H1 (cell line): ENCODE measurements around the gene STX8. TPM values are rescaled to one million over a fixed set of nuclear protein-coding genes. Genes with fewer than 3 reads are reported as not detected.
A peak's percentile ranks its signal among the peaks of the same experiment; 100 is the strongest.

Experiments
- CTCF ChIA-PET: fragments of 300-600 bp; sonication (Branson Sonifier 250); formaldehyde crosslinking; loops from one replicate; lab custom pipeline; 2021; ENCODE audit not compliant: partially characterized antibody; lab: Charles Lee
- POLR2A ChIA-PET: fragments of 300-600 bp; sonication (Branson Sonifier 250); formaldehyde crosslinking; loops from one replicate; lab custom pipeline; 2021; ENCODE audit warnings: inconsistent platforms; ENCODE audit not compliant: partially characterized antibody; lab: Charles Lee
- DNase-seq, 2 experiments: peaks; one replicate each; pipeline versions ENCODE4 v3.0.0 to v3.0.0-alpha.2; 2010 to 2022; ENCODE audit warnings: low spot score in 2 of 2, low read depth in 1 of 2, mixed read lengths in 1 of 2
- FAIRE-seq: peaks from 2 replicates; lab custom pipeline; 2011; peaks lifted over from hg19 to GRCh38; lab: Jason Lieb, UNC
- H2AFZ ChIP-seq: 2 replicates; pipeline ENCODE4 v1.8.1; 2012; ENCODE audit warnings: low read length, inconsistent platforms
- H2AK5ac ChIP-seq: 2 replicates; pipeline ENCODE4 v1.6.1; 2013; ENCODE audit warnings: low read depth, low read length
- H2BK120ac ChIP-seq: replicated peaks from 2 replicates; pipeline ENCODE3; 2013; ENCODE audit warnings: low read depth, low read length, inconsistent platforms
- H2BK12ac ChIP-seq: 2 replicates; pipeline ENCODE4 v1.6.1; 2013; ENCODE audit warnings: low read depth, low read length
- H2BK15ac ChIP-seq: 2 replicates; pipeline ENCODE4 v1.6.1; 2013; ENCODE audit warnings: low read length
- H2BK20ac ChIP-seq: 2 replicates; pipeline ENCODE4 v1.6.1; 2013; ENCODE audit warnings: low read length
- H2BK5ac ChIP-seq: 2 replicates; pipeline ENCODE4 v1.6.1; 2013; ENCODE audit warnings: low read depth, low read length
- H3K14ac ChIP-seq: 2 replicates; pipeline ENCODE4 v1.6.1; 2013; ENCODE audit warnings: inconsistent platforms; ENCODE audit not compliant: insufficient read length
- H3K18ac ChIP-seq: 2 replicates; pipeline ENCODE4 v1.6.1; 2013; ENCODE audit warnings: low read length; ENCODE audit errors: extremely low read depth
- H3K23ac ChIP-seq: 2 replicates; pipeline ENCODE4 v1.6.1; 2013; ENCODE audit warnings: inconsistent platforms; ENCODE audit not compliant: insufficient read length
- H3K23me2 ChIP-seq: 2 replicates; pipeline ENCODE4 v1.6.1; 2013; ENCODE audit warnings: low read depth, low read length
- H3K27ac ChIP-seq: 2 replicates; pipeline ENCODE4 v1.6.1; 2011; ENCODE audit warnings: low read depth, low read length, inconsistent platforms
- H3K27me3 ChIP-seq, 4 experiments: replicated peaks in 1 of 4; 1 replicate in 1 of 4; 2 replicates in 3 of 4; pipeline versions ENCODE4 v1.6.1 to v1.8.1; 2011 to 2013; ENCODE audit warnings: low read length in 3 of 4, mild to moderate bottlenecking in 3 of 4, inconsistent platforms in 2 of 4, mixed read lengths in 2 of 4, moderate library complexity in 1 of 4; ENCODE audit not compliant: control insufficient read depth in 3 of 4, insufficient read depth in 3 of 4; ENCODE audit errors: extremely low read depth in 1 of 4
- H3K36me3 ChIP-seq, 4 experiments: 2 replicates each; pipeline versions ENCODE4 v1.6.1 to v1.8.1; 2011 to 2013; ENCODE audit warnings: mild to moderate bottlenecking in 4 of 4, low read length in 3 of 4, moderate library complexity in 2 of 4, control low read depth in 1 of 4, inconsistent platforms in 1 of 4; ENCODE audit not compliant: insufficient read depth in 4 of 4, control insufficient read depth in 2 of 4
- H3K4ac ChIP-seq: replicated peaks from 2 replicates; pipeline ENCODE3; 2013; ENCODE audit warnings: low read length, low read depth, mixed read lengths, inconsistent platforms; ENCODE audit not compliant: insufficient read length
- H3K4me1 ChIP-seq, 4 experiments: replicated peaks in 1 of 4; 1 replicate in 1 of 4; 2 replicates in 3 of 4; pipeline versions ENCODE4 v1.6.1 to v1.8.1; 2011 to 2013; ENCODE audit warnings: low read length in 3 of 4, inconsistent platforms in 2 of 4, mixed read lengths in 1 of 4; ENCODE audit not compliant: insufficient read depth in 4 of 4, control insufficient read depth in 3 of 4
- H3K4me2 ChIP-seq, 2 experiments: 2 replicates each; pipeline versions ENCODE4 v1.6.1 to v1.8.1; 2011 to 2013; ENCODE audit warnings: low read depth in 2 of 2, low read length in 2 of 2, control low read depth in 1 of 2, inconsistent platforms in 1 of 2, mild to moderate bottlenecking in 1 of 2; ENCODE audit not compliant: insufficient read depth in 1 of 2
- H3K4me3 ChIP-seq, 4 experiments: fragments of 200-600, 300-600 bp in 1 of 4; sonication (generic), shearing (Covaris generic), sonication (Bioruptor Twin) in 1 of 4; 2 replicates each; pipeline versions ENCODE4 v1.5.1 to v1.8.1; 2011 to 2016; ENCODE audit warnings: low read length in 4 of 4, low read depth in 3 of 4, control low read depth in 2 of 4, inconsistent platforms in 2 of 4, mild to moderate bottlenecking in 2 of 4, mixed read lengths in 1 of 4, moderate library complexity in 1 of 4; ENCODE audit not compliant: insufficient read depth in 2 of 4; ENCODE audit errors: extremely low read depth in 1 of 4
- H3K56ac ChIP-seq: replicated peaks from 2 replicates; pipeline ENCODE3; 2013; ENCODE audit warnings: low read depth, mild to moderate bottlenecking, mixed read lengths, low read length, inconsistent platforms; ENCODE audit not compliant: insufficient read length
- H3K79me1 ChIP-seq: 2 replicates; pipeline ENCODE4 v1.6.1; 2013; ENCODE audit warnings: low read depth, low read length, control low read depth
- H3K79me2 ChIP-seq, 2 experiments: 2 replicates each; pipeline versions ENCODE4 v1.6.1 to v1.8.1; 2012 to 2013; ENCODE audit warnings: low read length in 2 of 2, mild to moderate bottlenecking in 2 of 2, inconsistent platforms in 1 of 2; ENCODE audit not compliant: insufficient read depth in 2 of 2, control insufficient read depth in 1 of 2
- H3K9ac ChIP-seq, 4 experiments: replicated peaks in 1 of 4; 1 replicate in 1 of 4; 2 replicates in 3 of 4; pipeline versions ENCODE4 v1.6.1 to v1.8.1; 2011 to 2013; ENCODE audit warnings: low read depth in 3 of 4, low read length in 3 of 4, control low read depth in 2 of 4, mild to moderate bottlenecking in 2 of 4, moderate library complexity in 2 of 4, inconsistent platforms in 1 of 4; ENCODE audit errors: extremely low read depth in 1 of 4
- H3K9me3 ChIP-seq, 2 experiments: 2 replicates each; pipeline versions ENCODE4 v1.6.1 to v1.8.1; 2012 to 2013; ENCODE audit warnings: mild to moderate bottlenecking in 2 of 2, moderate library complexity in 2 of 2, control low read depth in 1 of 2, inconsistent platforms in 1 of 2, low read depth in 1 of 2, low read length in 1 of 2, mixed read lengths in 1 of 2; ENCODE audit not compliant: insufficient read depth in 2 of 2
- H4K20me1 ChIP-seq, 2 experiments: replicated peaks in 1 of 2; 2 replicates each; pipeline versions ENCODE3 to v1.8.1; 2011 to 2013; ENCODE audit warnings: inconsistent platforms in 2 of 2, low read length in 2 of 2, mild to moderate bottlenecking in 1 of 2; ENCODE audit not compliant: insufficient read depth in 2 of 2, control insufficient read depth in 1 of 2
- H4K5ac ChIP-seq: 2 replicates; pipeline ENCODE4 v1.6.1; 2013; ENCODE audit warnings: low read length, low read depth, mixed read lengths, inconsistent platforms; ENCODE audit not compliant: insufficient read length
- H4K8ac ChIP-seq: 2 replicates; pipeline ENCODE4 v1.8.0; 2013; ENCODE audit warnings: mild to moderate bottlenecking, moderate library complexity, low read length, inconsistent platforms; ENCODE audit not compliant: insufficient read depth; ENCODE audit errors: extremely low read depth
- H4K91ac ChIP-seq: replicated peaks from 2 replicates; pipeline ENCODE3; 2013; ENCODE audit warnings: low read length, mixed read lengths, inconsistent platforms; ENCODE audit not compliant: insufficient read length
- BCL11A ChIP-seq, 2 experiments: IDR thresholded peaks; one replicate each; pipeline ENCODE4 v1.6.1; 2011; ENCODE audit warnings: low read depth in 2 of 2, low read length in 2 of 2, mild to moderate bottlenecking in 2 of 2
- BRCA1 ChIP-seq: IDR thresholded peaks from 2 replicates; pipeline ENCODE4 v1.6.1; 2012; ENCODE audit warnings: low read depth, low read length, improper control_type of control experiment
- CBX8 ChIP-seq: fragments of 300-800, 300-1000 bp; sonication (generic); IDR thresholded peaks from 2 replicates; pipeline ENCODE4 v1.7.1; 2016; ENCODE audit warnings: low read depth, low read length, borderline replicate concordance
- NRF1 ChIP-seq: IDR thresholded peaks from 2 replicates; pipeline ENCODE4 v1.6.1; 2011; ENCODE audit warnings: mild to moderate bottlenecking, low read depth, low read length, improper control_type of control experiment
- TBP ChIP-seq: IDR thresholded peaks from 2 replicates; pipeline ENCODE4 v1.6.1; 2011; ENCODE audit warnings: low read depth, low read length, improper control_type of control experiment
- TCF12 ChIP-seq: IDR thresholded peaks from 2 replicates; pipeline ENCODE4 v1.6.1; 2011; ENCODE audit warnings: low read depth, mild to moderate bottlenecking, low read length
- YY1 ChIP-seq: IDR thresholded peaks from 2 replicates; pipeline ENCODE4 v1.6.1; 2011; ENCODE audit warnings: low read depth, mild to moderate bottlenecking, low read length
- ZNF274 ChIP-seq: IDR thresholded peaks from 2 replicates; pipeline ENCODE4 v1.7.0; 2012; ENCODE audit warnings: low read length, borderline replicate concordance; ENCODE audit errors: extremely low read depth
- WGBS, 2 experiments: shearing (Covaris generic) in 1 of 2; methylation state at CpG; one replicate each; pipeline versions ENCODE4 v1.1.6 to v1.1.7; 2013 to 2015; ENCODE audit warnings: low lambda C conversion rate in 2 of 2, mixed read lengths in 2 of 2, inconsistent platforms in 1 of 2, low coverage in 1 of 2, missing lambda C conversion rate in 1 of 2; ENCODE audit not compliant: insufficient replicate concordance in 2 of 2, insufficient coverage in 1 of 2, insufficient read length in 1 of 2; ENCODE audit errors: extremely low coverage in 1 of 2, missing lambda C conversion rate in 1 of 2; 5-methylcytosine and 5-hydroxymethylcytosine counted together
- polyA plus RNA-seq, 7 experiments: library from polyadenylated mRNA; depleted of rRNA in 3 of 7; stranded (reverse) in 5 of 7; unstranded in 2 of 7; fragments of >200 nt in 5 of 7; fragments of 200-250 nt in 2 of 7; gene quantifications; 1 replicate in 5 of 7; 2 replicates in 1 of 7; 4 replicates in 1 of 7; pipeline versions ENCODE4 v1.2.1 to v1.2.3, GENCODE V29; 2011 to 2013; ENCODE audit warnings: missing spikeins in 2 of 7, mixed read lengths in 2 of 7
- total RNA-seq: library from RNA; stranded (reverse); fragmentation: NEBNext Ultra II Directional; extraction: Animal tissue kit (Norgen Biotek cat#: 25700); gene quantifications from 2 replicates; pipeline ENCODE4 v1.2.1, GENCODE V29; 2021
- TF ChIP-seq, protein P1 (sequence below): IDR thresholded peaks from 2 replicates; pipeline ENCODE4 v1.6.1; 2012; ENCODE audit warnings: inconsistent platforms

STX8 gene
- total and polyA plus RNA-seq, 2 of the 8 experiments (the other 6 are each of a cell fraction or from before 2014, with no cell fraction given), result 22.8 to 42.5 TPM

DNA sequence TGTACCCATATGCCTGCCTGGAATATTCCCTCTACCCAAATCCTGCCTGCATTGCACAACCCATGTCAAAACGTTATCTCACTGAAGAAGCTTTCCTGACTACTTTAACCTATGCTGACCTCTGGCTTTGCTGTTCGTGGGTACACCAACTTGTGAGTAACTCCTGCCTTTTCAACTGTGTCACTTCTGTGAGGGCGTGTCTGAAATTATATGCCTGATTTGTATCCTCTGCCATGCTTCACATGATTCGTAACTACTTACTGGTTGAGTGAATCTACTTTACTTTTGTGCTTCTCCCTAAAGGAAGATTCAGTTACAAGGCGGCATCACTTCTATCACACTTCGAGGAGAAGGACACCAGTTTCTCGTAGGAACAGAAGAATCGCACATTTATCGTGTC, 36.4 kb upstream of the STX8 start:
- Histone ChIP-seq H2AFZ (peak overlapping the region; percentile 63; the same call in 1 of the 2 replicates), H3K23me2 (no peaks in the 10 kb centered on the region), H3K79me1 (no peaks in the 10 kb centered on the region), H3K23ac (no peak overlapping the region), H3K9me3 (0 out of 4 replicates have a peak, but pooled peaks cover 0 to 2% of the 10 kb centered on the region in 2 experiments), H3K18ac (no peak overlapping the region), H3K4ac (no peak overlapping the region), H2BK5ac (no peak overlapping the region), H3K14ac (no peak overlapping the region), H3K79me2 (no peaks in the 10 kb centered on the region), H4K91ac (no peak overlapping the region), H3K27me3 (no peaks in the 10 kb centered on the region), H4K8ac (no peak overlapping the region), H3K36me3 (no peaks in the 10 kb centered on the region), H3K9ac (no peak overlapping the region), H3K4me2 (no peak overlapping the region), H3K27ac (no peak overlapping the region), H3K56ac (no peak overlapping the region), H3K4me3 (no peak overlapping the region), H4K5ac (no peak overlapping the region), H2AK5ac (no peak overlapping the region), H2BK12ac (no peak overlapping the region), H2BK20ac (no peak overlapping the region), H3K4me1 (no peaks in the 10 kb centered on the region), H4K20me1 (no peaks in the 10 kb centered on the region), H2BK15ac (no peak overlapping the region), H2BK120ac (no peak overlapping the region)
- 88% methylated on average over 9 of the region's 9 CpGs; no CpG with 5 or more reads in 1 of the 2 experiments for WGBS, 2 experiments
- no peak for DNase-seq
- FAIRE-seq, result no peak
- TF ChIP-seq TBP, result no peak
- TF ChIP-seq ZNF274, result no peak
- TF ChIP-seq CBX8, result no peak
- no peak for TF ChIP-seq NRF1
- TF ChIP-seq, protein P1, sequence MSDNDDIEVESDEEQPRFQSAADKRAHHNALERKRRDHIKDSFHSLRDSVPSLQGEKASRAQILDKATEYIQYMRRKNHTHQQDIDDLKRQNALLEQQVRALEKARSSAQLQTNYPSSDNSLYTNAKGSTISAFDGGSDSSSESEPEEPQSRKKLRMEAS, result no peak
- no peak for TF ChIP-seq BCL11A (IDR thresholded peaks at IDR 0.05; ENCODE audit: low read depth in 2 of 2, low read length in 2 of 2)
- no peak for TF ChIP-seq BRCA1
- no peak for TF ChIP-seq TCF12
- TF ChIP-seq YY1, result no peak
- POLR2A ChIA-PET, result no interaction called here
- CTCF ChIA-PET, result interaction anchor here (1.2 kb wide), 1 partner anchor 58 kb away, joined by 4 read pairs; no protein-coding TSS in a partner anchor
